NCI-H526 (cell line): ENCODE data around the gene USP10.

Experiments
- DNase-seq, 2 experiments: peaks; one replicate each; lab custom pipeline; 2025; lab: John Stamatoyannopoulos, UW

Gene USP10

DNA sequence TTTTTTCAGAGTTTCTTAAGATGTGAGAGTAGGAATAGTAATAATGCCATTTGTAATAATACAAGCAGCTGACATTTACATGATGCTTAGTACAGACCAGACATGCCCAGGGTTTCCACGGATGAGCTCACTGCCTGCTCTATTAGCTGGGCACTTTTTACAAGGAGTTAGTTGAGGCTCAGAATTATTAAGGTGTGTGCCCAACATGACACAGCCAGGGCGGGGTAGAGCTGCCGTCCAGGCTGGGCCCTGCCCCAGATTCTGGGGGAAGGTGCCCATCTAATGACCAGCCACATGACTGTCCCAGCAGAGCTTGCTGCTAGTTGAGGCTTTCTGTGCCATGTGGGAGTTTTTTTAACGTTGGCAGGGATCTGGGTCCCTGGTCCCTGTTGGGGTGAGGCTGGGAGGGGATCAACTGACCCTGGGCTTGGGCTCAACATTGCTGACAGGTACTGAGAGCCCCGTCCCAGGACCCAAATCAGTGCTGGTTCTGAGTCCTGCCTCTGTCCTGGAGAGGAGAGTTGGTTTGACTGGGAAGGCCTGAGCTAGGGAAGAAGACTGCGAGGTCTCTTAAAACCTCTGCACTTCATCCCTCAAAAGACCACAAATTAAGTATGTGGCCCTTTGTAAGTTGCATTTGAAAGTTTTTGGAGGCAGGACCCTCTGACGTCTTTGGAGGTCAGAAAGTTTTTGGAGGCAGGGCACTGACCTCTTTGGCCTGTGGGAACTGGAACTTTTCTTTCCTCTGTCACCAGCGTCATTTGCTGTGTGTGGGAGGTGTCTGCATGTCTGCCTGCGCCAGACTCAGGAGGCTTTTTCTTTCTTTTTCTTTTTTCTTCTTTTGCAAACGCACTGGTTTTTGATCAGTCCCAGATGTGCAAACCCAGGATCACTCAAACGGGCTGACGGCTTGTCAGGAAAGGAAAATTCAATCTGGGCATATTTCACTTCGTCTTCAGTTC lies 122.2 kb downstream of the USP10 start:
- DNase-seq: no peak

DNA sequence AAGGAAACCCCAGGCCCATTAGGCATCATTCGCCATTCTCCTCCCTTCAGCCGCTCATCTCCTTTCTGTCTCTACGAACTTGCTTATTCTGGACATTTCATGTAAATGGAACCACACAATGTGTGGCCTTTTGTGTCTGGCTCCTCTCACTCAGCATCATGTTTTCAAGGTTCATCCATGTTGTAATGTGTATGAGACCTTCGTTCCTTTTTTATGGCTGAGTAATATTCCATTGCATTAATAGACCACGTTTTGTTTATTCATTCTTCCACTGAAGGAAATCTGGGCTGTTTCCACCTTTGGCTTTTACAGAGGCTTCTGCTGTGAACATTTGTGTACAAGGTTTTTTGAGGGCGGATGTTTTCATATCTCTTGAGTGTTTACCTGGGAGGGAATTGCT lies 123.2 kb downstream of the USP10 start:
- DNase-seq: no peak

DNA sequence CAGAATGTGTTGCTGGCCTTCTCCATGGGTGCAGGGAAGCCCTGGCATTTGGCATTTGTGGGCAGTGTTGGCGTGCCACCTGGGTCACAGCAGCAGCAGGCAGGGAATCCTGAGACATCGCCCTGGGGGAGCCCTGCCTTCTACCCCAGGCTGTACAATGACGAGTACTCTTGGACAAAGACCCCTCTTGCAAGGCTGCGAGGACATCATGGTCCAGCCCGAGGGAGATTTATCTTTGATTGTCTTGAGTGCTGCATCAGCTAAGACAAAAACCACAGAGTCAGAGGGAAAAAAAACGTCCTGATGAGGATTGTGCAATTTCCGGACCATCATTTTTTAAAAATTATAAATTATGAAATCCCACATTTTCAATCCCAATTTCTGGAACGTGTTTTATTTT lies 123.7 kb downstream of the USP10 start:
- DNase-seq: no peak

DNA sequence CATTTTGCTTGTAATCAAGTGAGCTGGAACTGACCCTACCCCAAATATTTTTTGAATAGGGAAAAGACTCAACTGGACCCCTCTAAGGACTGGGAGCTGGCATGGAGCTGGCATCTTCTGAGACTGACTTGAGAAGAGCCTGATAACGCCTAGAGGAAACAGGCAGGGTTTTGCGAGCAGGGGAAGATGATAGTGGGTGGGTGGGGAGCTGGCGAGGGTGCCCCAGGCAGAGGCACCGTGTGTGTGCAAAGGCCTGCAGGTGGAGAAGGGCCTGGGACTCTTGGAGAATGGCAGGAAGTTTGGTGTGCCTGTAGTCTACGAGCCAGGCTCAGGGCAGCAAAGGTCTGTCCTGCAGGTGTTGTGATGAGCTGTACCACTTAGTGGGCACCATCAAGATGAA lies 124.1 kb downstream of the USP10 start:
- DNase-seq: no peak

DNA sequence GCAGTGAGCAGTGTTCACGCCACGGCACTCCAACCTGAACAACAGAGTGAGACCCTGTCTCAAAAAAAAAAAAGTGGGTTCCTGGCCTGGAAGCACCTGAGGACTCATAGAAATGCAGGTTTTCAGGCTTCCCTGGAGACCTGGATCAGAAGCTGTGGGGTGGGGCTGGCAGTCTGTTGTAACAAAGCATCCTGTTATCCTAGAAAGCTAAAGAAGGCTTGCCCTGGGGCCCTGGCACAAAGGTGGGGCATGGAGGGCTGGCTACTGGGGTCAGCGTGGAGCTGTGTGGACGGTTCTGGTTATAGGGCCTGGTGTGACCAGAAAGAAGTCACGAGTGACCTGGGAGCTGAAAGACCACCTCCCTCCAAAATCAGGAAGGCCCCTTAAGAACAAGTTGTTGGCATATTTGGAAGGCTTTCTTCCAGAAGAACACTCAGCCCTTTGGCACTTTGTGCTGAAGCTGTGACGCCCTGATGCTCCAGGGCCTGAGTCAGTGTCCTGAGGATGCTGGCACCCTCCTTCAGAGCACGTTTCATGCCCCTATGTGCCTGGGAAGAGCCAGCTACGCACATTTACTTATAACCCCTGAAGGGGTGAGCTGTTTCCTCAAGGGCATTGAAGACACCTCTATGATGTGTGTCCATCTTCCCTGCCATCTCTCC lies 126.2 kb downstream of the USP10 start:
- no peak for DNase-seq

DNA sequence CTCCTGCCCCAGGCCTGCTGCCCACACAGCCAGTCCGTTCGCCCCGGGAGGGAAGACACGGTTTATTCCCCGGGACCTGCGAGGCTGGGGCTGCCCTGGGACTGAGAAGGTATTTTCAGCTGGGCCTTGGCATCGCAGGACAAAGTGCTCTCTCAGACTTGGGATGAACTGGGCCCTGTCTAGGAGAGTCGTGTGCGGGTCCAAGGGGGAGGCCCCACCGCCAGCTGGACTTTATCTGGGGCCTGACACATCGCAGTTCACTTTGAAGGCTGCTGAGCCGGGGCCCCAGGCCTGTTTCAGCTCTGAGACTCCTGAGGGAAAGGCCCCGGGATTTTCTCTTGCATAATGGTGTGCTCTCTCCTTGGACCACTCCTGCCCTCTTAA lies 126.8 kb downstream of the USP10 start:
- DNase-seq: no peak

DNA sequence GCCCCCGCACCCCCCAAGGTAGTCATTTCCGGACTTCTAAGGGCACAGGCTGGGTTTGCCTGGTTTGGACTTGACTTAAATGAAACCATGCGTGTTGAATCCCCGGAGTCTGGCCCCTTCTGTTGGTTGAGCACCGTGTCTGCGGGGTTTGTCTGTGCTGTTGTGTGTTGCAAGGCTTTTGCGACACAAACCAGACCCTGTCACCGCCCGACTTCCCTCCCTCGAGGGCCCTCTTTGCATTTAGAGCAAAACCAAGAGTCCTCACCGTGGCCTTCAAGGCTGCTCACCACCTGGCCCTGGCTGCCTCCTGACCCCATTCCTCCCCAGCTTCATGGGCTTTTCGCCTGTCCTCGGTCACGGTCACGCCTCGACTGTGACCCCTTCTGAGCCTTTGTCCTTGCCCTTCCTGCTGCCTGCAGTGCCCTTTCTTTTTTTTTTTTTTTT lies 127.4 kb downstream of the USP10 start:
- no peak for DNase-seq

DNA sequence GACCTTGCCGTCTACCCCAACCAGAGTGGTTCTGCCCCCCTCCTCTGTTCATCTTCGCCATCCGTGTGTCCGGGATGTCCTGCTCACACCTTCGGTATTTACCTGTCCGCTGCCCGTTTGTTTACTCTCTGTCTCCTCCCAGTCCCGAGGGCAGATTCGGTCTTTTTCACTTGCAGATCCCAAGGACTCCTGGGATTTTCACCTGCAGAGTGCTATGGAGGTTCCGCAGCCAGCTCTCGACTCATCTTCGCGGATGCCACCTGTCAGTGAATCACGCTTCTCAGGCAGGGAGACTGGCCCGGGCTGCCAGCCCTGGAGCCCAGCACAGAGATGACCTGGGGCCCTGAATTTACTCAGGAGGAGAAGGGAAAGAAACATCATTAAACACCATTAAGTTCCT lies 128.1 kb downstream of the USP10 start:
- DNase-seq: peak in 1 of 2 experiments; percentile 12

DNA sequence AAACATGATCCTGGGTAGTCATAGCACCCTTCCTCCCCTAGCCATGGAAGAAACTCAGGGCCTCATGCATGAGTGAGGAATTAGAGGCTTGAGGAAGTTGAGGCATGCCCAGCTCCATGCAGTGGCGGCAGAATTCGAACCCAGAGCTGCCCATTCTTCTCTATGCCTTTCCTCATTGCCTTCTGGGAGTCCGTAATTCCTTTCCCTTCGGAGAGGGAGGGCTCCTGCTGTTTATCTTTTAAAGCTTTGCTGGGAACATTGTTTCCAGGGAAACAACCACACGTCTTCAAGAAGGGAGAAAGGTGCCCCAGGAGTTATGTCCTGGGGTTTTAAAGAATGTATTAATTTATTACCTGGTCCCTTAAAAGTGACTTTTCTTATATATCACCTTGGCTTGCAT lies 128.5 kb downstream of the USP10 start:
- DNase-seq: no peak
